Activated CD8-positive, alpha-beta memory T cell treated with anti-CD3 and anti-CD28 coated beads, Interleukin-2, amount 10 ng/mL, durations not matched to agents 7 days and 5 days (primary cell): ENCODE results near the gene POMC. TPM values are rescaled to one million over a fixed set of nuclear protein-coding genes. Genes with fewer than 3 reads are reported as not detected.
"Not testable (repeated sequence)": the region's sequence is repeated elsewhere in the genome, so short reads cannot be mapped to it uniquely, and the experiment has no call there.

Experiments
- ATAC-seq: fragments of 150-1000 bp; cut with Tn5 transposase; one replicate; pipeline ENCODE4 v1.10.0; 2021; ENCODE audit warnings: moderate library complexity
- CTCF ChIA-PET: fragments of 350-600 bp; sonication (Branson Sonifier 250); formaldehyde crosslinking; loops from one replicate; lab custom pipeline; 2021; ENCODE audit warnings: antibody characterized with exemption; lab: Charles Lee
- DNase-seq: peaks from one replicate; pipeline ENCODE4 v3.0.0-alpha.2; 2020
- H3K27ac Mint-ChIP-seq: one replicate; pipeline ENCODE4 v1.8.0; 2021; ENCODE audit warnings: mild to moderate bottlenecking, mixed read lengths
- H3K27me3 Mint-ChIP-seq: one replicate; pipeline ENCODE4 v1.8.0; 2021; ENCODE audit warnings: mixed read lengths
- H3K36me3 Mint-ChIP-seq: one replicate; pipeline ENCODE4 v1.8.0; 2021; ENCODE audit warnings: mild to moderate bottlenecking, mixed read lengths
- H3K4me1 Mint-ChIP-seq: one replicate; pipeline ENCODE4 v1.8.0; 2021; ENCODE audit warnings: mixed read lengths
- H3K4me3 Mint-ChIP-seq: one replicate; pipeline ENCODE4 v1.8.0; 2021; ENCODE audit warnings: mild to moderate bottlenecking, moderate library complexity, mixed read lengths
- H3K9me3 Mint-ChIP-seq: one replicate; pipeline ENCODE4 v1.8.0; 2022; ENCODE audit warnings: low read depth, mixed read lengths
- total RNA-seq, 2 experiments: library from RNA; stranded (reverse); gene quantifications; one replicate each; pipeline ENCODE4 v1.2.3, GENCODE V29; 2021

Gene POMC
- total RNA-seq, 2 experiments from 2014 or later = 4.3 to 4.6 TPM

DNA sequence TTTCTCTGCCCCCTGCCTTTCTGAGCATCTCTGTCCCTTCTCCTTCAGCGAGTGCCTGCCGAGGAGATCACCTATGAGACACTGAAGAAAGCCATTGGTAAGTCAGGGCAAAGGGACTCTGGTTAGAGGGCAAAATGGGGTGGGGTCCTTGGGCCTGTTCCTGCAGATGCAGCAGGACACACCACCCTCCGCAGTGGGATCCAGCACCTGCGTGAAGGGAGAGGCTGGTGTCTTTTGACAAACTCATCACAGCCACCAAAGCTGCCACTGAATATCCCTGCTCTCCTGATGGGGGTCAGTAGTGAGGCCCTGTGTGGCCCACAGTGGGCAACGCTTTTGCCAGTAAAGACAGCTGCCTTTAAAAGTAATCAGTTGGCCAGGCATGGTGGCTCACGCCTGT, 18.7 kb downstream of the POMC start:
- DNase-seq (no peak), ATAC-seq (no peak)
- Mint-ChIP-seq H3K27me3 (peaks cover 12% of the 10 kb centered on the region), H3K4me1 (peaks cover 7% of the 10 kb centered on the region), H3K27ac (no peak overlapping the region), H3K4me3 (no peak overlapping the region), H3K36me3 (no peaks in the 10 kb centered on the region), H3K9me3 (no peaks in the 10 kb centered on the region)
- CTCF ChIA-PET = interaction anchor here (1.0 to 1.1 kb wide), 2 partner anchors 9 to 17 kb away, joined by 3 read pairs; no protein-coding TSS in a partner anchor

DNA sequence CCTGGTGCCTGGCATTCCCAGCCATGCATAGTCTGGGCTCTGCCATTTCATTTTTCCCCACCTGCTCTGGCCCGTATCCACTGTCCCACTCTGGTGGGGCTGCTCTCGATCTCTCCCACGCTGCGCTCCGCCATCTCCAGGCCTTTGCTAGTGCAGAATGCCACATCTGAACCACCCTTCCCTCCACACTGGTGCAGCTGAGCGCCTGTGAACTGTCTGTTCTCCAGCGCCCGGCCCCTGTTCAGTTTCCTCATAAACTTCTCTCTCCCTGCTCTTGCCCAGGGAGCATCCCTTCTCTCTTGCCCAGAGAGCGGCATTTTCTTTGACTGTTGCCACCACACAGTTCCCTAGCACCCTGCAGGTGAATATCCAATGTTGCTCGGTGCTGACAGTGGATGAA, 21.5 kb downstream of the POMC start:
- Mint-ChIP-seq H3K9me3 (no peaks in the 10 kb centered on the region), H3K36me3 (no peaks in the 10 kb centered on the region), H3K27me3 (peaks cover 15% of the 10 kb centered on the region), H3K4me3 (no peak overlapping the region), H3K27ac (no peak overlapping the region), H3K4me1 (peaks cover 7% of the 10 kb centered on the region)
- DNase-seq = no peak
- ATAC-seq = no peak
- CTCF ChIA-PET = interaction anchor here (1.5 kb wide), 1 partner anchor 19 kb away, joined by 5 read pairs; no protein-coding TSS in a partner anchor

- ATAC-seq (peak; percentile 80), DNase-seq (peak; percentile 48)
- CTCF ChIA-PET = interaction anchor here (1.5 kb wide), 1 partner anchor 18 kb away, joined by 5 read pairs; no protein-coding TSS in a partner anchor
- Mint-ChIP-seq H3K27ac (no peak overlapping the region), H3K9me3 (no peaks in the 10 kb centered on the region), H3K27me3 (peaks cover 15% of the 10 kb centered on the region), H3K4me1 (peaks cover 7% of the 10 kb centered on the region), H3K36me3 (no peaks in the 10 kb centered on the region), H3K4me3 (no peak overlapping the region)
These were observed 22.6 kb downstream of the POMC start for GRCh38 chr2:25145803-25146202.

DNA sequence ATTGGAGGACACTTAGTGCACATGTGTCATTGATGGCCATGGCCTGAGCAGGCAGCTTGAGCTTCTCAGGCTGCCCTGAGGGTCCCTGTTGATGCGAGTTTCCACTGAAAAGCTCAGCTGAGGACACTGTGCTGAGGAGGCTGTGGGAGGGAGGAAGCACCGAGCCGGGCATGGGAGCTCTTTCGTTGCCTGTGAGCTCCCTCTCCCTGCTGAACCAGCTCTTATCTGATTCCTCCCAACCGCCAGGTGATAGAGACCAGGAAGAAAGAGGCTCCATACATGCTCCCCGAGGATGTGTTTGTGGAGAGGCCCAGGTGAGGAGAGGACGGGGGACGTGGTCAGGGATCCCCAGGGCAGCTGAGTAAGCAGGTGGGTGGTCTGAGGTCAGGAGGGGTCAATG, 27.3 kb downstream of the POMC start:
- CTCF ChIA-PET = interaction anchor here (0.7 to 1.5 kb wide), 3 partner anchors 9 to 183 kb away, joined by 3 to 4 read pairs (median 3); no protein-coding TSS in a partner anchor
- no peak for ATAC-seq

DNA sequence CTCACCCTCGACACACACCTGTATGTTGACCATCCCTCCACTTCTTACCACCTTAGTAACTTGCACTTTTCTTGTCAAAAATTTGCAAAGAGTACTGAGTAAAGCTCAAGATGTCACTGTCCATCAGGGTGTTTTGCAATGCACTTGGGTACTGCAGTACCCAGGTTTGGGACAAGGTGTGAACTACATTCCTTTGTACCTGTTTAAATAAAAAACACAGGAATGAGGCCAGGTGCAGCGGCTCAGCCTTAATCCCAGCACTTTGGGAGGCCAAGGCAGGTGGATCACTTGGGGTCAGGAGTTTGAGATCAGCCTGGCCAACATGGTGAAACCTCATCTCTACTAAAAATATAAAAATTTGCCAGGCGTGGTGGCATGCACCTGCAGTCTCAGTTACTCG, 27.8 kb downstream of the POMC start:
- H3K4me1 Mint-ChIP-seq, H3K9me3 Mint-ChIP-seq, H3K4me3 Mint-ChIP-seq, ATAC-seq, H3K36me3 Mint-ChIP-seq, DNase-seq, H3K27ac Mint-ChIP-seq: not testable (repeated sequence)
- peaks cover 25% of the 10 kb centered on the region for H3K27me3 Mint-ChIP-seq
- CTCF ChIA-PET = interaction anchor here (1.5 kb wide), 1 partner anchor 10 kb away, joined by 3 read pairs; no protein-coding TSS in a partner anchor

More for the DNA sequence above, 27.3 kb downstream of the POMC start:
- H3K9me3 Mint-ChIP-seq = no peaks in the 10 kb centered on the region
- peaks cover 5% of the 10 kb centered on the region for H3K4me1 Mint-ChIP-seq
- no peak overlapping the region for H3K27ac Mint-ChIP-seq
- H3K4me3 Mint-ChIP-seq = no peak overlapping the region
- H3K27me3 Mint-ChIP-seq = peaks cover 20% of the 10 kb centered on the region
- DNase-seq = no peak
- H3K36me3 Mint-ChIP-seq = no peaks in the 10 kb centered on the region

- Mint-ChIP-seq H3K9me3 (no peaks in the 10 kb centered on the region), H3K36me3 (no peaks in the 10 kb centered on the region), H3K4me3 (no peak overlapping the region), H3K27me3 (peaks cover 66% of the 10 kb centered on the region), H3K4me1 (peaks cover 6% of the 10 kb centered on the region), H3K27ac (no peak overlapping the region)
- CTCF ChIA-PET = interaction anchor here (1.9 to 13.2 kb wide), 2 partner anchors 156 to 723 kb away, joined by 6 to 170 read pairs; no protein-coding TSS in a partner anchor
- no peak for DNase-seq
- no peak for ATAC-seq
These were observed 35.7 kb downstream of the POMC start for GRCh38 chr2:25132693-25133092.

- H3K9me3 Mint-ChIP-seq = no peaks in the 10 kb centered on the region
- H3K4me3 Mint-ChIP-seq = no peak overlapping the region
- peaks cover 6% of the 10 kb centered on the region for H3K4me1 Mint-ChIP-seq
- ATAC-seq (no peak), DNase-seq (no peak)
- peaks cover 67% of the 10 kb centered on the region for H3K27me3 Mint-ChIP-seq
- CTCF ChIA-PET = interaction anchor here (0.7 to 13.2 kb wide), 3 partner anchors 64 to 722 kb away, joined by 3 to 170 read pairs (median 6); no protein-coding TSS in a partner anchor
- H3K27ac Mint-ChIP-seq = no peak overlapping the region
- no peaks in the 10 kb centered on the region for H3K36me3 Mint-ChIP-seq
These were observed 36.1 kb downstream of the POMC start for GRCh38 chr2:25132299-25132635.

- peak; percentile 23 for ATAC-seq
- DNase-seq = no peak
- H3K9me3 Mint-ChIP-seq = no peaks in the 10 kb centered on the region
These were observed 36.6 kb downstream of the POMC start for GRCh38 chr2:25131567-25132298.

DNA sequence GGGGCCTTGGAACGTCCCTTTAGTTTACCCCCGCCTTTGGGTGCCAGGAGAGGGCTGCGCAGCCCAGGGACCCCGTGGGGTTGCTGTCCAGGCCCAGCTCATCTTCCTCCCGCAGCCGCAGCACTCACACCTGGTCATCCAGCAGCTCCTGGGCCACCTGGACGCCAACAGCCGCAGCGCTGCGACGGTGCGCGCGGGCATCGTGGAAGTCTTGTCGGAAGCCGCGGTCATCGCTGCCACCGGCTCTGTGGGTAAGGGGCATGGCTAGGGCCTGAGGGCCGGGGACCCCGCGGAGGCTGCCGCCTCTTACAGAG, 37.2 kb downstream of the POMC start:
- H3K4me3 Mint-ChIP-seq = no peak overlapping the region
- CTCF ChIA-PET = interaction anchor here (2.6 to 13.2 kb wide), 2 partner anchors 155 to 304 kb away, joined by 11 to 170 read pairs; no protein-coding TSS in a partner anchor
- DNase-seq (no peak), ATAC-seq (no peak)
- H3K27me3 Mint-ChIP-seq = peaks cover 64% of the 10 kb centered on the region
- H3K4me1 Mint-ChIP-seq = peaks cover 6% of the 10 kb centered on the region
- H3K9me3 Mint-ChIP-seq = no peaks in the 10 kb centered on the region
- H3K36me3 Mint-ChIP-seq = no peaks in the 10 kb centered on the region
- H3K27ac Mint-ChIP-seq = no peak overlapping the region

More at GRCh38 chr2:25131567-25132298, 36.6 kb downstream of the POMC start:
- Mint-ChIP-seq H3K4me1 (peaks cover 6% of the 10 kb centered on the region), H3K36me3 (no peaks in the 10 kb centered on the region), H3K27me3 (peaks cover 67% of the 10 kb centered on the region), H3K27ac (no peak overlapping the region), H3K4me3 (no peak overlapping the region)
- CTCF ChIA-PET = interaction anchor here (0.7 to 13.2 kb wide), 3 partner anchors 64 to 722 kb away, joined by 3 to 170 read pairs (median 6); no protein-coding TSS in a partner anchor

DNA sequence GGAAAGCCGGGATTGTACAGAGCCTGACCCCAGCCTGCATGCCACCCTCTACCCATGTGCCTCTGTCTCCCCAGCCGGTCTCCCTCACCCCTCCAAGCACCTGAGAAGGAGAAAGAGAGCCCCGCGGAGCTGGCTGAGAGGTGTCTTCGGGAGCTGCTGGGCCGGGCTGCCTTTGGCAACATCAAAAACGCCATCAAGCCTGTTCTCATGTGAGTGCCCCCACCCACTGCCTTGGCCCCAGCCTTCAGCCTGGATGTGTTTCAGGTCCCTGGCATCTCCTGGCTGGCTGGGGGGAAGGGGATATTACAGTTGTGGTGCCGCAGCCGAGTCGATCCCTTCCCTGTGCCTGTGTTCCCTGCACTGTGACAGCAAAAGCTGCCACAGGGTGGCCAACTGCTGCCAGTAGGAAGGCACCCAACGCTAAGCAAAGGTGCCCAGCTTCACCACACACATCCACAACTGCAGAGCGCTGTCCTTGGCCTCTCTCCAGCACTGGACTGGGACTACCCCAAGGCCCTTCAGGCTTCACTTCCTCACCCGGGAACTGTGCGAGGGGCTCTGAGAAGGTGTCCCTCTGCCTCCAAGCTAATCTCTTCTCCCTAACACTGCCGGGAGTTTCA, 38.4 kb downstream of the POMC start:
- no peaks in the 10 kb centered on the region for H3K36me3 Mint-ChIP-seq
- ATAC-seq (no peak), DNase-seq (no peak)
- CTCF ChIA-PET = interaction anchor here (0.8 to 13.2 kb wide), 18 partner anchors 34 to 720 kb away, joined by 3 to 170 read pairs (median 4); no protein-coding TSS in a partner anchor
- no peaks in the 10 kb centered on the region for H3K9me3 Mint-ChIP-seq
- no peak overlapping the region for H3K4me3 Mint-ChIP-seq
- H3K4me1 Mint-ChIP-seq = peaks cover 6% of the 10 kb centered on the region
- H3K27ac Mint-ChIP-seq = no peak overlapping the region
- peaks cover 53% of the 10 kb centered on the region for H3K27me3 Mint-ChIP-seq

DNA sequence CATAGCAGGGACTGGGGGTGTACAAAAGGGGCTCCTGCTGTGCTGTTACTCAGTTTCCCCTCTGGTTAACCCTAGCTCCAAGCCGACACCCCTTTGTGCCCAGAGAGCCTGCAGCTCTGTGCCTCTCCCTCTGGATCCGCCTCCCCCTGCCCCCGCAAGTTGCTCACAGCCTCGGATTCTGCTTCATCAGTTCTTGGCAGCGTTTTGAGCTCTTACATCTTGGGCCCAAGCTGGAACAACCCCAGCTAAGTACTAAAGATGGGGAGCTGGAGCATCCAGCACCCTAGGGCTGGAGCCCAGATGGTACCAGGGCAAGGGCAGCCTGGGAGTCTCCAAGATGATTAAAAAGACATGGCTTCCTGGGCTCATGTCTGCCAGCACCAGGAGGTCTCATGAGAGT, 40.7 kb downstream of the POMC start:
- no peak overlapping the region for H3K4me3 Mint-ChIP-seq
- no peaks in the 10 kb centered on the region for H3K9me3 Mint-ChIP-seq
- DNase-seq (no peak), ATAC-seq (no peak)
- CTCF ChIA-PET = interaction anchor here (0.7 to 13.2 kb wide), 6 partner anchors 9 to 718 kb away, joined by 3 to 170 read pairs (median 4); no protein-coding TSS in a partner anchor
- peaks cover 34% of the 10 kb centered on the region for H3K27me3 Mint-ChIP-seq
- H3K27ac Mint-ChIP-seq = no peak overlapping the region
- H3K36me3 Mint-ChIP-seq = no peaks in the 10 kb centered on the region
- H3K4me1 Mint-ChIP-seq = peaks cover 8% of the 10 kb centered on the region

- not testable (repeated sequence) for H3K36me3 Mint-ChIP-seq, DNase-seq, ATAC-seq, H3K4me3 Mint-ChIP-seq, H3K9me3 Mint-ChIP-seq, H3K27ac Mint-ChIP-seq, H3K4me1 Mint-ChIP-seq
- CTCF ChIA-PET = interaction anchor here (1.0 to 13.2 kb wide), 3 partner anchors 19 to 151 kb away, joined by 3 to 170 read pairs (median 5); no protein-coding TSS in a partner anchor
- peaks cover 28% of the 10 kb centered on the region for H3K27me3 Mint-ChIP-seq
These were observed 41.3 kb downstream of the POMC start for GRCh38 chr2:25127071-25127470.

GRCh38 chr2:25125976-25126375, 42.4 kb downstream of the POMC start:
- DNase-seq (no peak), ATAC-seq (no peak)
- H3K4me3 Mint-ChIP-seq = no peak overlapping the region
- no peak overlapping the region for H3K27ac Mint-ChIP-seq
- peaks cover 21% of the 10 kb centered on the region for H3K27me3 Mint-ChIP-seq
- peaks cover 4% of the 10 kb centered on the region for H3K4me1 Mint-ChIP-seq
- no peaks in the 10 kb centered on the region for H3K9me3 Mint-ChIP-seq
- H3K36me3 Mint-ChIP-seq = no peaks in the 10 kb centered on the region
- CTCF ChIA-PET = interaction anchor here (1.0 to 13.2 kb wide), 2 partner anchors 32 to 149 kb away, joined by 3 to 170 read pairs; no protein-coding TSS in a partner anchor
